ENCODE measurements around the gene MR1. TPM values are rescaled to one million over a fixed set of nuclear protein-coding genes. Genes with fewer than 3 reads are reported as not detected.
A peak's percentile ranks its signal among the peaks of the same experiment; 100 is the strongest.

Gene MR1
- total and polyA plus RNA-seq, 9 of the 15 experiments (the other 6 are each of a cell fraction or from before 2014, with no cell fraction given) = 9.7 to 21.7 (median 15.6) TPM

GRCh38 chr1:181105134-181106021, 71.6 kb downstream of the MR1 start (continued):
- TF ChIP-seq MGA (IDR thresholded peaks at IDR 0.05) (peak; percentile 82), E2F6 (IDR thresholded peaks at IDR 0.05; ENCODE audit: borderline replicate concordance in 1 of 2, extremely low read depth in 1 of 2, insufficient read depth in 1 of 2, insufficient read length in 1 of 2, low read depth in 1 of 2, low read length in 1 of 2, poor library complexity in 1 of 2, severe bottlenecking in 1 of 2) (peak; percentile 92 to 99), HNRNPLL (IDR thresholded peaks at IDR 0.05; ENCODE audit: low read depth, low read length, poor library complexity, severe bottlenecking) (peak; percentile 62), NCOR1 (IDR thresholded peaks at IDR 0.05) (peak; percentile 25; the same call in 1 of the 2 replicates), TCFL5 (CRISPR knock-in tag; conservative IDR thresholded peaks at IDR 0.05) (no peak), RNF219 (CRISPR knock-in tag; IDR thresholded peaks at IDR 0.05) (no peak), FOXK1 (CRISPR knock-in tag; IDR thresholded peaks at IDR 0.05; ENCODE audit: borderline replicate concordance) (peak; percentile 25; the same call in 1 of the 2 replicates), PHB (CRISPR knock-in tag; IDR thresholded peaks at IDR 0.05) (no peak)
